Central memory CD8-positive, alpha-beta T cell (primary cell): ENCODE measurements around the gene SGPP2.
"Not testable (repeated sequence)": the region's sequence is repeated elsewhere in the genome, so short reads cannot be mapped to it uniquely, and the experiment has no call there.

Experiments used
- ATAC-seq: fragments of 150-1000 bp; cut with Tn5 transposase; replicated peaks from 2 replicates; pipeline ENCODE4 v1.10.0; 2022; ENCODE audit warnings: mild to moderate bottlenecking, moderate FRiP score, moderate number of reproducible peaks; ENCODE audit not compliant: poor library complexity, severe bottlenecking; ENCODE audit errors: extremely low read depth
- DNase-seq, 2 donors: peaks; one replicate each; pipeline ENCODE4 v3.0.0; 2021; ENCODE audit warnings: low spot score in 2 of 2
- H3K27ac Mint-ChIP-seq: one replicate; pipeline ENCODE4 v1.8.0; 2022; ENCODE audit warnings: low read depth, mild to moderate bottlenecking, moderate library complexity, mixed read lengths
- H3K27me3 Mint-ChIP-seq: one replicate; pipeline ENCODE4 v1.8.0; 2022; ENCODE audit warnings: mixed read lengths
- H3K36me3 Mint-ChIP-seq: one replicate; pipeline ENCODE4 v1.8.0; 2022; ENCODE audit warnings: mild to moderate bottlenecking, moderate library complexity, mixed read lengths; ENCODE audit not compliant: insufficient read depth
- H3K4me1 Mint-ChIP-seq: one replicate; pipeline ENCODE4 v1.8.0; 2022; ENCODE audit warnings: mixed read lengths
- H3K4me3 Mint-ChIP-seq: one replicate; pipeline ENCODE4 v1.8.0; 2022; ENCODE audit warnings: mild to moderate bottlenecking, moderate library complexity, mixed read lengths
- H3K9me3 Mint-ChIP-seq: one replicate; pipeline ENCODE4 v1.8.0; 2022; ENCODE audit warnings: mixed read lengths

Gene SGPP2

GRCh38 chr2:222412334-222412733, 12.0 kb upstream of the SGPP2 start:
- not testable (repeated sequence) for H3K36me3 Mint-ChIP-seq

DNA sequence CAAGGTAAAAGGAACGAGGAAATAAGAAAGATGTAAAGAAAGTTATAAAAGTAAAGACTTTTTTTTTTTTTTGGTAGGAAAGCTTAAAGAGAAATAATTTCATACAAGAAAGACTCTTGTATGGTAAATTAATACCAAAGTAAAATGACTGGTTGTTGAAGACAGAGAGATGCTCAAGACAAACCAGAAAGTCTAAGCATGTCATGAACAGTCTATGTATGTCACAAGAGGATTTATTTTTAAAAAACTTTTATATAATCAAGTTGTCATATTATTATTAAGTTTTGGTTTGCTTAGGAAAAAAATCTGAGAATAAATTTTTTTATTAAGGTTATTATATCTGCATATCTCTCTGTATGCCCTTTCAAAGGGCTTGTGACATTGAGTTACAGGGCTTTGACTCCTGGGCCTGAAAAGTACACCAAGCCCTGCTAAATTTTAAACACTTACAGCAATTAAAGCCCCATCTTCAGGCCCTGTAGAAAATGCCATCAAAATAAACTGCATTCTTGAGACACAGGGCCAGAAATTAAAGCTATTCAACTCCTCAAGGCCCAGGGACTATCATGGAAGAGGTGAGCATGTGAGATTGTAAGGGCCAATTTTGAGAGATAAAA, 10.9 kb upstream of the SGPP2 start:
- DNase-seq (no peak), ATAC-seq (no peak)
- peaks cover 5% of the 10 kb centered on the region for H3K9me3 Mint-ChIP-seq
- H3K4me3 Mint-ChIP-seq, result no peak overlapping the region
- no peak overlapping the region for H3K27ac Mint-ChIP-seq
- H3K4me1 Mint-ChIP-seq, result no peaks in the 10 kb centered on the region
- H3K27me3 Mint-ChIP-seq, result no peaks in the 10 kb centered on the region
- H3K36me3 Mint-ChIP-seq, result no peaks in the 10 kb centered on the region

More at GRCh38 chr2:222412334-222412733, 12.0 kb upstream of the SGPP2 start:
- H3K4me3 Mint-ChIP-seq, H3K4me1 Mint-ChIP-seq, H3K27ac Mint-ChIP-seq, ATAC-seq, H3K27me3 Mint-ChIP-seq, DNase-seq, H3K9me3 Mint-ChIP-seq: not testable (repeated sequence)

DNA sequence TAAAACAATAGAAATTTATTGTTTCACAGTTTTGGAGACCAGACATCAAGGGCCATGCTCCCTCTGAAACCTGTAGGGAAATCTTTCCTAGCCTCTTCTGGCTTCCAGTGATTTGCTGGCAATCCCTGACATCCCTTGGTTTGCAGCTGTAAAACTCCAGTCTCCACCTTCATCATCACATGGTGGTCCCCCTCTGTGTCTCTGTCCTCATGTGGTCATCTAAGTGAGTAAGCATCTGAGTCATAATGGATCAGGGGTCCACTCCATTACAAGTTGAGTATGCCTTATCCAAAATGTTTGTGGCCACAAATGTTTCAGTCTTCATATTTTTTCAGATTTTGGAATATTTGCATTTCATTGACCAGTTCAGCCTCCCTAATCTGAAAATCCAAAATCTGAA, 5.6 kb upstream of the SGPP2 start:
- peaks cover under 1% of the 10 kb centered on the region for H3K36me3 Mint-ChIP-seq
- peaks cover 13% of the 10 kb centered on the region for H3K27me3 Mint-ChIP-seq
- H3K9me3 Mint-ChIP-seq, result no peaks in the 10 kb centered on the region
- DNase-seq (no peak), ATAC-seq (no peak)
- no peak overlapping the region for H3K4me3 Mint-ChIP-seq
- no peak overlapping the region for H3K27ac Mint-ChIP-seq
- H3K4me1 Mint-ChIP-seq, result peaks cover 5% of the 10 kb centered on the region

DNA sequence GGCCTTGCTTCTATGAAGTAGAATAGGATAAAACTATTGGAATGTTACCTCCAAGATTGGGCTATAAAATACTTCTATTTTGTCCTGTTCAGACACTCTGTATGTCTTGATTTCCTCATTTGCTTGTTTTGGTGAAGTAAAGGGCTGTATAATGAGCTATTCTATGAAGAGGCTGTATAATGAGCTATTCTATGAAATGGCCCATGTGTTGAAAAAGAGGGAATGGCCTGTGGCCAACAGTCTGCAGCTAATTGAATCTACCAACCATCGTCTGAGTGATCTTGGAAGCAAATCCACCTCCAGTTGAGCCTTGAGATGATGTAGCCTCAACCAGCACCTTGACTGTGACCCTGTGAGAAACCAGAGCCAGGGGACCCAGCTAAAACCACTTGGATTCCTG, 3.8 kb upstream of the SGPP2 start:
- H3K9me3 Mint-ChIP-seq, result no peaks in the 10 kb centered on the region
- H3K4me3 Mint-ChIP-seq, result no peak overlapping the region
- H3K36me3 Mint-ChIP-seq, result peaks cover 3% of the 10 kb centered on the region
- peaks cover 25% of the 10 kb centered on the region for H3K27me3 Mint-ChIP-seq
- DNase-seq, result no peak
- peaks cover 15% of the 10 kb centered on the region for H3K4me1 Mint-ChIP-seq
- H3K27ac Mint-ChIP-seq, result no peak overlapping the region
- ATAC-seq, result no peak

GRCh38 chr2:222421626-222422025, 2.7 kb upstream of the SGPP2 start:
- no peak for ATAC-seq
- Mint-ChIP-seq H3K4me3 (no peak overlapping the region), H3K27ac (no peak overlapping the region), H3K36me3 (peaks cover 3% of the 10 kb centered on the region), H3K9me3 (no peaks in the 10 kb centered on the region), H3K4me1 (peaks cover 19% of the 10 kb centered on the region), H3K27me3 (peaks cover 26% of the 10 kb centered on the region)
- DNase-seq, result no peak

DNA sequence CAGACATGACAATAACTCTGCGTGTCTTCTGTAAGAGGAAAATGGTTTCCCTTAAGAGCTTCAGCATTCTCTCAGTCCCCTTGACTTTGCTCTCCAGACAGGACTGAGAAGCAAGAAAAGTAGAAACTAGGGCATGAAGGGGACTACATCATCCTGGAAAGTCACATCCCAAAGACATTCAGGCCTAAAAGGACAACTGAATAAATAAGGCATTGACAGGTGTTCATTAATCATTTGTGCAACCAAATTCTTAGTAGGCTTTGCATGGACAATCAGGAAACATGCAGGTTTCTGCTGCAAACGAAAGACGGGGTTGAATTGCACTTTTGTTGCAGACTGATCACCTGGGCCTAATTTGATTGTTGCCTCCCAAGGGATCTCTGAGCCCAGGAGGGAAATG, 1.2 kb upstream of the SGPP2 start:
- Mint-ChIP-seq H3K27ac (no peak overlapping the region), H3K36me3 (peaks cover 3% of the 10 kb centered on the region), H3K4me3 (peak overlapping the region; percentile 91), H3K4me1 (peaks cover 28% of the 10 kb centered on the region), H3K9me3 (no peaks in the 10 kb centered on the region), H3K27me3 (peaks cover 26% of the 10 kb centered on the region)
- ATAC-seq (no peak), DNase-seq (no peak)

GRCh38 chr2:222423632-222424275, 589 bp upstream of the SGPP2 start:
- Mint-ChIP-seq H3K4me3 (peak overlapping the region; percentile 91), H3K27me3 (peaks cover 26% of the 10 kb centered on the region), H3K4me1 (peaks cover 29% of the 10 kb centered on the region), H3K27ac (peak overlapping the region; percentile 84), H3K9me3 (no peaks in the 10 kb centered on the region), H3K36me3 (peaks cover 3% of the 10 kb centered on the region)
- ATAC-seq (no peak), DNase-seq (no peak)

DNA sequence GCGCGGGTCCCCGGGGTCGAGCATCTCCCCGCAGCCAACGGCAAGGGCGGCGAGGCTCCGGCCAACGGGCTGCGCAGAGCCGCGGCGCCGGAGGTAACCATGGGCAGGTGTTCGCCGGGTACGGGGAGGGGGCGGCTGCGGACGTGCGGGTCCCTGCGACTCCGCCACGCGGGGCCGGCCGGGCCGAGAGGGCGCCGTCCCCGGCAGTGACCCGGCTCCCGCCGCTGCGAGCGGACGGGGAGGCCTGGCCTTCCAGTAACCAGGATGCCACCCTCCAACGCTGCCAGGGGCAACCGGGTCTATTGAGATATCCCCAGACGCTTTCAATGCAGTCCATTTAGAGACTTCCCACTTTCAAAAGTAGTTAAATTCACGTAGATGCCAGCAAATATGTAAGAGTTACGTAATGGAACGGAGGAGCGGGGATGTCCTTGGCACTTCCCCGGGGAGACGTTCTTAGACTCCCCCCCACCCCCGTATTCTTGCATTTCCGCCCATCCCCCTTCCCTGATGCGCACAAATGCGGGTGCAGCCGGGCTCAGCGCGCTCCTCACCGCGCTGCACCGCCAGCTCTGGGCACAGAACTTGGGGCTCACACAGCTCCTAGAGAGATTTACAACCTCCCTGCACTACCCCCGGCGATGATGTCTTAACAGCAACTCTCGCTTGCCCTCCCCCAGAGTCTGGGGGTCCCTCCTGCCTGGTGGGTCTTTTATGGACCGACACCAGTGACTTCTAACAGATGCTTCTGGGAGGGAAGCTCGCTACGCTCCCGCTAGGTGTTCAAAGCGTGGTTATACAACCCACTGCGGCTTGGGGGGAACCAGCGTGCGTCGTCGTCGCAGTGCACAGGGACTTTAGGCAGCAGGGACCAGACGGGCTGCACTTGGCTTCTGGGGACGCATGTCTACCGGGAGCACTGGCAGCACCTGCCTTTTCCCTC, 657 bp downstream of the SGPP2 start:
- no peaks in the 10 kb centered on the region for H3K9me3 Mint-ChIP-seq
- peaks cover 26% of the 10 kb centered on the region for H3K27me3 Mint-ChIP-seq
- H3K4me3 Mint-ChIP-seq, result peak overlapping the region; percentile 87
- DNase-seq (no peak), ATAC-seq (peak; percentile 42)
- peak overlapping the region; percentile 83 for H3K27ac Mint-ChIP-seq
- H3K4me1 Mint-ChIP-seq, result peaks cover 29% of the 10 kb centered on the region
- peaks cover 3% of the 10 kb centered on the region for H3K36me3 Mint-ChIP-seq

- peaks cover 3% of the 10 kb centered on the region for H3K36me3 Mint-ChIP-seq
- DNase-seq (no peak), ATAC-seq (peak; percentile 25)
- no peaks in the 10 kb centered on the region for H3K9me3 Mint-ChIP-seq
- H3K4me1 Mint-ChIP-seq, result peaks cover 35% of the 10 kb centered on the region
- H3K4me3 Mint-ChIP-seq, result peak overlapping the region; percentile 2
- H3K27ac Mint-ChIP-seq, result peak overlapping the region; percentile 16
- H3K27me3 Mint-ChIP-seq, result peaks cover 23% of the 10 kb centered on the region
Observed at GRCh38 chr2:222427646-222428301, 3.4 kb downstream of the SGPP2 start.

DNA sequence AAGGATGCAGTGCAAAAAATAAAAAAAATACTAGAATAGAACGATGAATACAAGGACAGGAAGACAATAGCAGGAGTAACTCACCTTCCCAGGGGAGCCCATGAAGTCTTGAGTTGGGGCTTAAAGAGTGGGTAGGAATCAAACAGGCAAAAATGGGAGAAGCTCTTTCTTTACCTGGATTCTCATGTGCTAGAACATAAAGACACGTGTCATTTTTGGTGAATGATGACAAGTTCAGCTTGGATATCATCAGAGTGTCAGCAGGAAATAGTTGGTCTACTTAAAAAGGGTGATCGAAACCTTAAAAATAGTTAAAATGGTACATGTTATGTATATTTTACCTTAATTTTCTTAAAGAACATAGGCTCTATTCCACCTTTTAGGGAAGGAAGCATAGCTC, 5.7 kb downstream of the SGPP2 start:
- ATAC-seq (no peak), DNase-seq (no peak)
- peaks cover 5% of the 10 kb centered on the region for H3K27me3 Mint-ChIP-seq
- H3K4me1 Mint-ChIP-seq, result peaks cover 25% of the 10 kb centered on the region
- no peaks in the 10 kb centered on the region for H3K9me3 Mint-ChIP-seq
- H3K4me3 Mint-ChIP-seq, result no peak overlapping the region
- H3K27ac Mint-ChIP-seq, result no peak overlapping the region
- no peaks in the 10 kb centered on the region for H3K36me3 Mint-ChIP-seq

- no peak overlapping the region for H3K27ac Mint-ChIP-seq
- ATAC-seq, result no peak
Observed at GRCh38 chr2:222430681-222431080, 6.3 kb downstream of the SGPP2 start.

GRCh38 chr2:222431869-222432268, 7.5 kb downstream of the SGPP2 start:
- ATAC-seq, result no peak
- no peak for DNase-seq
- Mint-ChIP-seq H3K27ac (no peak overlapping the region), H3K9me3 (no peaks in the 10 kb centered on the region), H3K4me1 (peaks cover 17% of the 10 kb centered on the region), H3K4me3 (no peak overlapping the region), H3K36me3 (no peaks in the 10 kb centered on the region), H3K27me3 (no peaks in the 10 kb centered on the region)

More at GRCh38 chr2:222430681-222431080, 6.3 kb downstream of the SGPP2 start:
- H3K36me3 Mint-ChIP-seq, result no peaks in the 10 kb centered on the region
- DNase-seq, result no peak
- no peaks in the 10 kb centered on the region for H3K27me3 Mint-ChIP-seq
- H3K4me1 Mint-ChIP-seq, result peaks cover 19% of the 10 kb centered on the region
- no peaks in the 10 kb centered on the region for H3K9me3 Mint-ChIP-seq
- no peak overlapping the region for H3K4me3 Mint-ChIP-seq
